IPS-20b (cell line): ENCODE measurements around the gene CAVIN3.
"Not testable (repeated sequence)": the region's sequence is repeated elsewhere in the genome, so short reads cannot be mapped to it uniquely, and the experiment has no call there.

ENCODE experiments used
- H3K27ac ChIP-seq: one replicate; pipeline ENCODE4 v1.5.1; 2013; ENCODE audit warnings: low read length
- H3K27me3 ChIP-seq: 2 replicates; pipeline ENCODE4 v1.6.1; 2013; ENCODE audit warnings: mild to moderate bottlenecking, low read length, inconsistent platforms; ENCODE audit not compliant: insufficient read depth
- H3K36me3 ChIP-seq: 2 replicates; pipeline ENCODE4 v1.6.1; 2013; ENCODE audit warnings: low read depth, mild to moderate bottlenecking, inconsistent platforms, low read length, moderate library complexity; ENCODE audit not compliant: insufficient read depth
- H3K4me1 ChIP-seq: 2 replicates; pipeline ENCODE4 v1.6.1; 2013; ENCODE audit warnings: mild to moderate bottlenecking, control low read depth, inconsistent platforms, low read length, moderate library complexity; ENCODE audit not compliant: insufficient read depth
- H3K4me3 ChIP-seq: 2 replicates; pipeline ENCODE4 v1.5.1; 2013; ENCODE audit warnings: mild to moderate bottlenecking, low read length, inconsistent platforms
- H3K9ac ChIP-seq: 2 replicates; pipeline ENCODE4 v1.6.1; 2013; ENCODE audit warnings: low read depth, mild to moderate bottlenecking, inconsistent platforms, low read length, moderate library complexity
- H3K9me3 ChIP-seq: 2 replicates; pipeline ENCODE4 v1.6.1; 2013; ENCODE audit warnings: mild to moderate bottlenecking, low read depth, low read length, inconsistent platforms; ENCODE audit not compliant: insufficient read depth

Gene CAVIN3

DNA sequence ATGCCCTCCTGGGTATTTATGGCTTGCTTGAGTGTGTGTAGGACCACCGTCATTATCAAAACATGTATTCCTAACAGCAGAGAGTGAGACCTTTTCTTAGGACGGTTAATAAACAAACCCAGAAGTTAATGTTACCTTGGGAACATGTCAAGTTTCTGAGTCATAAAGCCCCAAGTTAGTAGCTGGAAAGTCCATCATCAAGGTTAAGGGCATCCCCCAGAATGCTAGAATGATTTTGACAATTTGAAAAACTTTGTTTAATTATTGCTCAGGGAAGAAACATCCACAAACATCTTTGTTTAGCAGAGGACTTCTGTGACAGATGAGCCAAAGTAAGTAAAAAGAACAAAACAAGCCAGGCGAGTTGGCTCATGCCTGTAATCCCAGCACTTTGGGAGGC is 20.0 kb downstream of the CAVIN3 start:
- no peaks in the 10 kb centered on the region for H3K9me3 ChIP-seq
- H3K9ac ChIP-seq = no peak overlapping the region
- H3K27me3 ChIP-seq = no peaks in the 10 kb centered on the region
- peaks cover 29% of the 10 kb centered on the region for H3K4me1 ChIP-seq
- H3K4me3 ChIP-seq = no peak overlapping the region
- no peak overlapping the region for H3K27ac ChIP-seq
- H3K36me3 ChIP-seq = no peaks in the 10 kb centered on the region

DNA sequence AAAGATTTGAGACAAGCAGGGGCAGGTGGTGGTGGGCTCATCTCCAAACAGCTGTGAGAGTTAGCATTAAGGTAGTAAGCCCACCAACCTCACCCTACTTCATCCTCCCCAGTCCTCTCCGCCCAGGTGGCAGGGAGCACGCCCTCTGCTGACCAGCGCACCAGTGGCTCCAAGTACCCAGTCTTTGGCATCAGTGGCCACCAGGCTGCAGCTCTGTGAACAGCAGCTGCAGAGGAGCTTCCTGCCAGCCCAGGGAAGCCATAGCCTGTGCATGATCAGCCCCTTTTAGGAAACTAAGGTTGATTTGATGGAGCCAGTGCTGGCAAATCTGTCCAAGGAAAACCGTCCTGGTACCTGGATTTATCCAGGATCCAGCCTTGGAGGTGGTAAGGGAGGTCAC is 21.7 kb downstream of the CAVIN3 start:
- peaks cover 19% of the 10 kb centered on the region for H3K4me1 ChIP-seq
- no peaks in the 10 kb centered on the region for H3K36me3 ChIP-seq
- no peaks in the 10 kb centered on the region for H3K9me3 ChIP-seq
- no peak overlapping the region for H3K9ac ChIP-seq
- no peak overlapping the region for H3K27ac ChIP-seq
- no peaks in the 10 kb centered on the region for H3K27me3 ChIP-seq
- no peak overlapping the region for H3K4me3 ChIP-seq

DNA sequence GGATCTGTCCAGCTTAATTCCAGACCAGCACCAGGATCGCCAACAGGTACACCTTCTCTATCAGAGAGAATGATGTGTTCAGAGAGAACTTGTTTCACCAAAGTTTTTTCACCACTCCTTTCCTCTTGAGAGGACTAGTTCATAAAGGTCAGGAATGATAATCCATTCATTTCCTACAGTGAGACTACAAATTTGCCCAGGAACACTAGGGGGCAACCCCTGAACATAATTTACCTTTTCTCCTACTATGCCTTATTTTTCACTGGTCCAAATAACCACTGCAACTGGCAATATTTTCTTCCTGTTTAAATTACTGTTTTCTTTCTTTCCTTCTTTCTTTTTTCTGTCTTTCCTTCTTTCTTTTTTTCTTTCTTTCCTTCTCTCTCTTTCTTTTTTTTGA is 22.5 kb downstream of the CAVIN3 start:
- Histone ChIP-seq H3K4me3 (no peak overlapping the region), H3K9me3 (no peaks in the 10 kb centered on the region), H3K27me3 (no peaks in the 10 kb centered on the region), H3K27ac (no peak overlapping the region), H3K36me3 (no peaks in the 10 kb centered on the region), H3K4me1 (peaks cover 15% of the 10 kb centered on the region), H3K9ac (no peak overlapping the region)

DNA sequence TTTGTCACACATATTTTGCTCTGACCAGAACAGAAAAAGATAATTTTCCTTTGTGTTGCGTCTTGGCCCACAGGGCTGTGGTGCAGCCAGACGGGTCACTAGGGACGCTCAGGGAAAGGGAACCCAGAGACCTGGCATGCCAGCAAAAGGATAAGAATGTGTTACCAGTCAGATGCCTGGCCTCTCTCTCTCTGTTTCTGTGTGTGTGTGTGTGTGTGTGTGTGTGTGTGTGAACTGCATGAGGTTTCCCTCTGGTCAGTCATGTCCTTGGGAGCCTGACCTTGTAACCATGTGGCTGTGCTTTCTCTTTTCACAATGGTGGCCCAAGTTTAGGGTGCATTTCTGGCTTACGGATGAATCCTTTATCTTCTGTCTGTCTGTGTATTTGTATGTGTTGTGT is 35.3 kb downstream of the CAVIN3 start:
- H3K9me3 ChIP-seq = no peaks in the 10 kb centered on the region
- H3K36me3 ChIP-seq = no peaks in the 10 kb centered on the region
- H3K9ac ChIP-seq = no peak overlapping the region
- H3K4me3 ChIP-seq = no peak overlapping the region
- H3K27ac ChIP-seq = no peak overlapping the region
- H3K4me1 ChIP-seq = peaks cover 10% of the 10 kb centered on the region
- H3K27me3 ChIP-seq = peaks cover 81% of the 10 kb centered on the region

DNA sequence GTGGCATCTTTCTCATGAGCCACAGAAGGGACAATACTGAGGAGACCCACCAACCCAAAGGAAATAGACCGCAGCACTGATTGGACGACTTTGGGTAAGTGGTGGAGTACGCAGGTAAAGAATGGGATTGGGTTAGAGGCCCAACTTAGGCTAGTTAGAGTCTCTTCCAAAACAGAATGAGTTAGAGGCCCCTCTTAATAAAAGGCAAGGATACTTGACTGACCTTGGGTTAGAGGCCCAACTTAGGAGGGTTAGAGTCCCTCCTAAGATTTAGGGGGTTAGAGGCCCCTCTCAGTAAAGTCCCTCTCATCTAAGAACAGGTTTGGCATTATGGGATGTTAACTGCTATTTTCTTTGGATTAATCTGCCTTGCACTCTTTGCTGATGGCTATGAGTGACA is 36.1 kb downstream of the CAVIN3 start:
- Histone ChIP-seq H3K36me3 (no peaks in the 10 kb centered on the region), H3K27me3 (peaks cover 75% of the 10 kb centered on the region), H3K9me3 (no peaks in the 10 kb centered on the region), H3K4me3 (no peak overlapping the region), H3K9ac (no peak overlapping the region), H3K4me1 (peaks cover 10% of the 10 kb centered on the region), H3K27ac (no peak overlapping the region)

DNA sequence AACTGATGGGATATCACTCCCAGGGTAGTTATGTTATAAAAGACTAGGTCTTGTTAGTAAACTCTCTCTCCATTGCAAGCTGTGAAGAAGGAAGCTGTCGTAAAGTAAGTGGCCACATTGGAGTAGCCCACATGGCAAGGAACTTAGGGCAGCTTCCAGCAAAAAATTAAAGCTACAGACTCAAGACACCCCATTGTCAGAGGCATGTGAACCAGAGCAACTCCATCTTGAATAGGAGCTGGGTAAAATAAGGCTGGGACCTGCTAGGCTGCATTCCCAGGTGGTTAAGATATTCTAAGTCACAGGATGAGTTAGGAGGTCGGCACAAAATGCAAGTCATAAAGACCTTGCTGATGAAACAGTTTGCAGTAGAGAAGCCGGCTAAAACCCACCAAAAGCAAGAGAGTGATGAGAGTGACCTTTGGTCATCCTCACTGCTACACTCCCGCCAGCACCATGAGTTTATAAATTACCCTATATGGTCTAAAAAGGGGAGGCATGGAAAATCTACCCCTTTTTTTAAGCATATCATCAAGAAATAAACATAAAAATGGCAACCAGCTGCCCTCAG is 36.8 kb downstream of the CAVIN3 start:
- Histone ChIP-seq H3K9me3 (no peaks in the 10 kb centered on the region), H3K4me1 (peaks cover 5% of the 10 kb centered on the region), H3K36me3 (no peaks in the 10 kb centered on the region), H3K27ac (no peak overlapping the region), H3K4me3 (no peak overlapping the region), H3K9ac (no peak overlapping the region), H3K27me3 (peaks cover 76% of the 10 kb centered on the region)

DNA sequence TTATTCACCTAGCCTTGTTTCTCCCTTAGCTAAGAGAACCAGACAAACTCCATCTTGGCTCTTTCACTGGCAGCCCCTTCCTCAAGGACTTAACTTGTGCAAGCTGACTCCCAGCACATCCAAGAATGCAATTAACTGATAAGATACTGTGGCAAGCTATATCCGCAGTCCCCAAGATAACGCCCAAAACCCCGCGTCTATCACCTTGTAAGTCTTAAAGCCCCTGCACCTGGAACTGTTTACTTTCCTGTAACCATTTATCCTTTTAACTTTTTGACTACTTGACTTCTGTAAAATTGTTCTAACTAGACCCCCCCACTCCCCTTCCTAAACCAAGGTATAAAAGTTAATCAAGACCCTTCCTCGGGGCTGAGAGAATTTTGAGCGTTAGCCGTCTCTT is 39.5 kb downstream of the CAVIN3 start:
- not testable (repeated sequence) for H3K4me1 ChIP-seq, H3K36me3 ChIP-seq, H3K9ac ChIP-seq, H3K9me3 ChIP-seq, H3K4me3 ChIP-seq, H3K27ac ChIP-seq
- H3K27me3 ChIP-seq = peaks cover 53% of the 10 kb centered on the region

DNA sequence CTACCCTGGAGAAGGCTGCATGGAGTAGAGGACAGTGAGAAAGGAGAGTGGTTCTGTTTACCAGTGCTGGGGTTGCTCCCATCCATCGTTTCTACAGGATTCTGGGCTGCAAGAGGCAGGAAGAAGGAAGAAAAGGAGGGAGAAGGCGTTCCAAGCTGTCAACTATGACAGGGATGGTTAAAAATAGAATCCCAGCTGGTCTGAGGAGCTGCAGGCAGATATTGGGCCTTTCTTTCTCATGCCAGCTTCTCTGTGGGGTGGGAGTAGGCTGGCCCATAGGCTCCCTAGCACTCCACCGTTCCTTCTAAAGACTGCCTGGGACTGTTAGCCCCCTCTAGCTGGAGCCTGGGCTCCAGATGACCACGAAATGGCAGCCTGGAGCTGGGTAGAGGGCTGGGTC is 47.1 kb downstream of the CAVIN3 start:
- H3K4me1 ChIP-seq = no peaks in the 10 kb centered on the region
- H3K4me3 ChIP-seq = no peak overlapping the region
- no peaks in the 10 kb centered on the region for H3K36me3 ChIP-seq
- H3K27me3 ChIP-seq = no peaks in the 10 kb centered on the region
- H3K9ac ChIP-seq = no peak overlapping the region
- H3K27ac ChIP-seq = no peak overlapping the region
- H3K9me3 ChIP-seq = no peaks in the 10 kb centered on the region

DNA sequence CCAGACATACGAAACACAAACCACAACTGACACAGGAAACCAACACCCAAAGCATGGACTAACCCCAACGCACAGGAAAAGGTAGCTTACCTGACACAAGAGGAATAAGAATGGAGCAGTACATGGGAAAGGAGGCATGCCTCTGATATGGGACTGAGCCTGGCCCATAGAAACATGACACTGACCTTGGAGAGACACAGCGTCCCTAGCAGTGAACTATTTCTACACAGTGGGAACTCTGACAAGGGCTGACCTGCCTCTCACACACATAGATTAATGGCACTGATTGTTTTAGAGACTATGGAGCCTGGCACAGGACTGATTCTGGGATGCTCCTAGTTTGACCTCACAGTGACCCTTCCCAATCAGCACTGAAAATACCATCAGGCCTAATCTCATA is 48.7 kb downstream of the CAVIN3 start:
- Histone ChIP-seq H3K9ac (no peak overlapping the region), H3K27me3 (no peaks in the 10 kb centered on the region), H3K4me3 (no peak overlapping the region), H3K36me3 (no peaks in the 10 kb centered on the region), H3K27ac (no peak overlapping the region), H3K4me1 (no peaks in the 10 kb centered on the region), H3K9me3 (no peaks in the 10 kb centered on the region)

DNA sequence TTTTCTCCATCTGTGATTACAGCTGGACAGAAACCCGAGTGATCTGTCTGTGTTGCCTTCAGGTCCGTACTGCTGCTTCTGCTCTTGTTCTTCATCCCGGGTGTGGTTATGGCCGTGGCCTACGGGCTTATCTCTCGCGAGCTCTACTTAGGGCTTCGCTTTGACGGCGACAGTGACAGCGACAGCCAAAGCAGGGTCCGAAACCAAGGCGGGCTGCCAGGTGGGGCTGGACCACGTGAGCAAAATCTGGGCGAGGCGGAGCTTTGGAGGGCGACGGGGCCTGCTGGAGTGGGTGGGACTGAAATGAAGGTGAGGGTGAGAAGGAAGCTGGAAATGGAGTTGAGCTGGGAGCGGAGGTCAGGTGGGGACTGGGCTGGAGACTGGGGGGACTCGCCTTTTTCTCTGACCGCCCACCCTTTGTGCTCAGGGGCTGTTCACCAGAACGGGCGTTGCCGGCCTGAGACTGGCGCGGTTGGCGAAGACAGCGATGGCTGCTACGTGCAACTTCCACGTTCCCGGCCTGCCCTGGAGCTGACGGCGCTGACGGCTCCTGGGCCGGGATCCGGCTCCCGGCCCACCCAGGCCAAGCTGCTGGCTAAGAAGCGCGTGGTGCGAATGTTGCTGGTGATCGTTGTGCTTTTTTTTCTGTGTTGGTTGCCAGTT is 49.6 kb downstream of the CAVIN3 start:
- Histone ChIP-seq H3K27ac (no peak overlapping the region), H3K27me3 (no peaks in the 10 kb centered on the region), H3K9me3 (no peaks in the 10 kb centered on the region), H3K36me3 (no peaks in the 10 kb centered on the region), H3K4me3 (no peak overlapping the region), H3K9ac (no peak overlapping the region), H3K4me1 (no peaks in the 10 kb centered on the region)

DNA sequence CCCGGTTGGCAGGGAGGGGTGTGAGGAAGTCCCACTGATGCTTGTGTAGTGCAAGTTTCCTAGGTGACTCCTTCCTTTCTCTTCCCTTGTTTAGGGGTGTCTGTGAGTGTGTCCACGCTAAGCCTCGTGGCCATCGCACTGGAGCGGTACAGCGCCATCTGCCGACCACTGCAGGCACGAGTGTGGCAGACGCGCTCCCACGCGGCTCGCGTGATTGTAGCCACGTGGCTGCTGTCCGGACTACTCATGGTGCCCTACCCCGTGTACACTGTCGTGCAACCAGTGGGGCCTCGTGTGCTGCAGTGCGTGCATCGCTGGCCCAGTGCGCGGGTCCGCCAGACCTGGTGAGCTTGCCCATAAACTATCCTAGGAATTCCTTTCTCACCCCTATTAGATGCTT is 50.3 kb downstream of the CAVIN3 start:
- Histone ChIP-seq H3K27ac (no peak overlapping the region), H3K9ac (no peak overlapping the region), H3K27me3 (no peaks in the 10 kb centered on the region), H3K4me3 (no peak overlapping the region), H3K4me1 (no peaks in the 10 kb centered on the region), H3K9me3 (no peaks in the 10 kb centered on the region), H3K36me3 (no peaks in the 10 kb centered on the region)
